OCI-LY1 (cell line): ENCODE measurements around the gene STK32B.

Experiments used
- H2AFZ ChIP-seq: fragments of 200-600 bp; sonication (generic), shearing (Covaris generic); 2 replicates; pipeline ENCODE4 v1.6.0; 2014; ENCODE audit warnings: antibody characterized with exemption, mild to moderate bottlenecking, low read length
- H3F3A ChIP-seq: fragments of 200-600 bp; sonication (generic), shearing (Covaris generic); 2 replicates; pipeline ENCODE4 v1.6.0; 2014; ENCODE audit warnings: mild to moderate bottlenecking, antibody characterized with exemption, low read length, moderate library complexity; ENCODE audit not compliant: insufficient read depth
- H3K27ac ChIP-seq: fragments of 200-600 bp; sonication (generic); 2 replicates; pipeline ENCODE4 v1.5.1; 2014; ENCODE audit warnings: low read length, mixed run types, mild to moderate bottlenecking, low read depth; ENCODE audit not compliant: poor library complexity, severe bottlenecking
- H3K27me3 ChIP-seq: fragments of 200-600 bp; sonication (generic); 2 replicates; pipeline ENCODE4 v1.6.0; 2014; ENCODE audit warnings: antibody characterized with exemption, mild to moderate bottlenecking, low read length, moderate library complexity; ENCODE audit not compliant: insufficient read depth
- H3K36me3 ChIP-seq: fragments of 200-600 bp; sonication (generic); 2 replicates; pipeline ENCODE4 v1.6.1; 2014; ENCODE audit warnings: mild to moderate bottlenecking, antibody characterized with exemption, low read length, moderate library complexity, mixed read lengths; ENCODE audit not compliant: insufficient read depth
- H3K4me1 ChIP-seq: fragments of 200-600 bp; sonication (generic); 2 replicates; pipeline ENCODE4 v1.5.1; 2014; ENCODE audit warnings: mild to moderate bottlenecking, low read length, moderate library complexity; ENCODE audit not compliant: insufficient read depth, severe bottlenecking
- H3K4me2 ChIP-seq: fragments of 200-600 bp; sonication (generic), shearing (Covaris generic); 2 replicates; pipeline ENCODE4 v1.6.1; 2014; ENCODE audit warnings: low read length
- H3K4me3 ChIP-seq: fragments of 200-600 bp; sonication (generic); 2 replicates; pipeline ENCODE4 v1.5.1; 2014; ENCODE audit warnings: low read length, low read depth, mild to moderate bottlenecking, mixed read lengths; ENCODE audit not compliant: poor library complexity, severe bottlenecking
- H3K79me2 ChIP-seq: fragments of 200-600 bp; shearing (Covaris generic); 2 replicates; pipeline ENCODE4 v1.6.1; 2016; ENCODE audit warnings: mixed run types, low read length, mixed read lengths; ENCODE audit not compliant: insufficient read depth
- H3K9ac ChIP-seq: fragments of 200-600 bp; sonication (generic), shearing (Covaris generic); 2 replicates; pipeline ENCODE4 v1.6.1; 2014; ENCODE audit warnings: mild to moderate bottlenecking, low read length, mixed read lengths
- H3K9me2 ChIP-seq: fragments of 200-600 bp; sonication (generic), shearing (Covaris generic); 2 replicates; pipeline ENCODE4 v1.6.1; 2014; ENCODE audit warnings: low read depth, mild to moderate bottlenecking, low read length, mixed read lengths
- H3K9me3 ChIP-seq: fragments of 200-600 bp; shearing (Covaris generic); 2 replicates; pipeline ENCODE4 v1.6.1; 2014; ENCODE audit warnings: low read length, mixed read lengths
- H4K20me1 ChIP-seq: fragments of 200-600 bp; sonication (generic), shearing (Covaris generic); 2 replicates; pipeline ENCODE4 v1.6.0; 2016; ENCODE audit warnings: mild to moderate bottlenecking, low read length; ENCODE audit not compliant: insufficient read depth
- CTCF ChIP-seq: fragments of 200-600 bp; sonication (generic), shearing (Covaris generic); IDR thresholded peaks from 2 replicates; pipeline ENCODE4 v1.5.1; 2017; ENCODE audit warnings: mild to moderate bottlenecking, antibody characterized with exemption, low read length, moderate library complexity, mixed read lengths
- EZH2 ChIP-seq: fragments of 200-600 bp; sonication (generic), shearing (Covaris generic); IDR thresholded peaks from 2 replicates; pipeline ENCODE4 v1.8.0; 2017; ENCODE audit warnings: borderline replicate concordance, mixed run types, mild to moderate bottlenecking, antibody characterized with exemption, low read length, moderate library complexity, mixed read lengths

Gene STK32B

DNA sequence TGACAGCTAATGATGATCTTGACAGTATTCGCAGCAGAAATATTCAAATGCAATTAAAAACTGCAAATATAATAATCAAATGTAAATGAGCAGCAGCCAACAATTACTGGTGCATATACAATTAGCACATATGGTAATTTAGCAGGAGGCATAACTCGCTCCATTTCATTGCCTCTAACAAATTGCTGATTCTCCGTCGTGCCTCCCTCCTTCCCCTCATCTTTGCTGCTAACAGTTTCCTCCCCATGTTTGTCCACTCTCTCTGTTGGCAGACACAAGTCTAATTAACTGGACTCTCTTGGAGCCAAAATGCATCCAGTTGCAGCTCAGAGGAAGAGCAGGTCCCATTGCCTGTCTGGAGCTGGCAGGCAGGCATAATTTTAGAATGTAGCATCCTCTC is 210.6 kb downstream of the STK32B start:
- H3K9me3 ChIP-seq = no peaks in the 10 kb centered on the region
- H3K27me3 ChIP-seq = no peaks in the 10 kb centered on the region
- H3K4me2 ChIP-seq = no peak overlapping the region
- no peaks in the 10 kb centered on the region for H3K79me2 ChIP-seq
- H3K9me2 ChIP-seq = no peaks in the 10 kb centered on the region
- no peaks in the 10 kb centered on the region for H4K20me1 ChIP-seq
- no peak overlapping the region for H3K4me3 ChIP-seq
- no peak overlapping the region for H3K27ac ChIP-seq
- H3K36me3 ChIP-seq = no peaks in the 10 kb centered on the region
- no peak overlapping the region for H3K9ac ChIP-seq
- no peaks in the 10 kb centered on the region for H3K4me1 ChIP-seq
- H3F3A ChIP-seq = no peaks in the 10 kb centered on the region
- TF ChIP-seq CTCF (no peak), EZH2 (no peak)
- no peak overlapping the region for H2AFZ ChIP-seq

GRCh38 chr4:5266991-5267390 is 215.7 kb downstream of the STK32B start:
- no peak overlapping the region for H3K4me3 ChIP-seq
- no peaks in the 10 kb centered on the region for H3K36me3 ChIP-seq
- TF ChIP-seq EZH2 (no peak), CTCF (no peak)
- no peak overlapping the region for H3K9ac ChIP-seq
- H2AFZ ChIP-seq = no peak overlapping the region
- H3F3A ChIP-seq = no peaks in the 10 kb centered on the region
- H3K27ac ChIP-seq = no peak overlapping the region
- no peaks in the 10 kb centered on the region for H3K9me2 ChIP-seq
- no peaks in the 10 kb centered on the region for H3K79me2 ChIP-seq
- H4K20me1 ChIP-seq = no peaks in the 10 kb centered on the region
- H3K27me3 ChIP-seq = no peaks in the 10 kb centered on the region
- H3K4me2 ChIP-seq = no peak overlapping the region
- H3K9me3 ChIP-seq = no peaks in the 10 kb centered on the region
- H3K4me1 ChIP-seq = no peaks in the 10 kb centered on the region

DNA sequence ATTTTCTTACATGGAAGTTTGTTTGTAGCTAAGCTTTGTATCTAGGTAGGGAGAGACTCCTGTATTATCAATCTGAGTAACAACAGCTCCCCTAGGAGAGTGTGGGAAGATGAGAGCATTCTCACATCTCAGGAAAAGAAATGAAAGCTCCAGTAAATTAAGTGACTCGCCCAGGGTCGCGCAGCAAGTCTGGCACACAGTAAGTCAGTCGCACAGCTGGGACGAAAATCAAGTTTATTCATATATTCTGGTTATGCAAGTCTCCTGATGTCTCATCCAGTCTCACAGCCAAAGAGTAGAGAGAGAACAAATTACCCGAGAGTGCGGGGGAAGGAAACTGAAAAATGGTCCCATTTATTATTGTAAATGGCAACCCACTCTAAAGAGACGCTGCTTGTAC is 216.1 kb downstream of the STK32B start:
- H3K4me1 ChIP-seq = no peaks in the 10 kb centered on the region
- no peaks in the 10 kb centered on the region for H3K79me2 ChIP-seq
- no peaks in the 10 kb centered on the region for H3K36me3 ChIP-seq
- H3K27me3 ChIP-seq = no peaks in the 10 kb centered on the region
- H3K27ac ChIP-seq = no peak overlapping the region
- H3K9me2 ChIP-seq = no peaks in the 10 kb centered on the region
- TF ChIP-seq EZH2 (no peak), CTCF (no peak)
- no peaks in the 10 kb centered on the region for H3K9me3 ChIP-seq
- no peaks in the 10 kb centered on the region for H4K20me1 ChIP-seq
- no peak overlapping the region for H3K4me2 ChIP-seq
- H3K4me3 ChIP-seq = no peak overlapping the region
- H3F3A ChIP-seq = no peaks in the 10 kb centered on the region
- no peak overlapping the region for H3K9ac ChIP-seq
- no peak overlapping the region for H2AFZ ChIP-seq
